ENCODE data around the gene RBP4.

RBP4 gene

DNA sequence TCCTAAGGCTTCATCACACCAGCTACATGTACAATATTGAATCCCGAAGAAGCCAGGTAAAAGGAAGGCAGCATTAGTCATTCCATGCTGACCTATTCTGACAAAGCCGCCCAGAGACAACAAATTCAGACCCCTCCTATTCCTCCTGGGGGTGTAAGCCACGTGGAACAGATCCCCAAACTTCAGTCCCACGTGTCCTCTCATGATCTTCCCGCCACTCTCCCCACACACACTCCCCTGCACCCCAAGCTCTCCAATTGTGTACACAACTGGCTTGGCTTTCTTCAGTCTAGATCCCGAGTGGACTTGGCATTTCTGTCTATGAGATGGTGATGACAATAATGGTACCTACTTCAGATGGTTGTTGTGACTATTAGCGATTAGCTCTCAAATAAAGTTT lies 19.9 kb upstream of the RBP4 start:
- H3K27ac ChIP-seq = no peak overlapping the region
- no peak for TF ChIP-seq ZFX (IDR thresholded peaks at IDR 0.05)
- TF ChIP-seq, protein P1, sequence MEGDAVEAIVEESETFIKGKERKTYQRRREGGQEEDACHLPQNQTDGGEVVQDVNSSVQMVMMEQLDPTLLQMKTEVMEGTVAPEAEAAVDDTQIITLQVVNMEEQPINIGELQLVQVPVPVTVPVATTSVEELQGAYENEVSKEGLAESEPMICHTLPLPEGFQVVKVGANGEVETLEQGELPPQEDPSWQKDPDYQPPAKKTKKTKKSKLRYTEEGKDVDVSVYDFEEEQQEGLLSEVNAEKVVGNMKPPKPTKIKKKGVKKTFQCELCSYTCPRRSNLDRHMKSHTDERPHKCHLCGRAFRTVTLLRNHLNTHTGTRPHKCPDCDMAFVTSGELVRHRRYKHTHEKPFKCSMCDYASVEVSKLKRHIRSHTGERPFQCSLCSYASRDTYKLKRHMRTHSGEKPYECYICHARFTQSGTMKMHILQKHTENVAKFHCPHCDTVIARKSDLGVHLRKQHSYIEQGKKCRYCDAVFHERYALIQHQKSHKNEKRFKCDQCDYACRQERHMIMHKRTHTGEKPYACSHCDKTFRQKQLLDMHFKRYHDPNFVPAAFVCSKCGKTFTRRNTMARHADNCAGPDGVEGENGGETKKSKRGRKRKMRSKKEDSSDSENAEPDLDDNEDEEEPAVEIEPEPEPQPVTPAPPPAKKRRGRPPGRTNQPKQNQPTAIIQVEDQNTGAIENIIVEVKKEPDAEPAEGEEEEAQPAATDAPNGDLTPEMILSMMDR (conservative IDR thresholded peaks at IDR 0.05) = no peak

DNA sequence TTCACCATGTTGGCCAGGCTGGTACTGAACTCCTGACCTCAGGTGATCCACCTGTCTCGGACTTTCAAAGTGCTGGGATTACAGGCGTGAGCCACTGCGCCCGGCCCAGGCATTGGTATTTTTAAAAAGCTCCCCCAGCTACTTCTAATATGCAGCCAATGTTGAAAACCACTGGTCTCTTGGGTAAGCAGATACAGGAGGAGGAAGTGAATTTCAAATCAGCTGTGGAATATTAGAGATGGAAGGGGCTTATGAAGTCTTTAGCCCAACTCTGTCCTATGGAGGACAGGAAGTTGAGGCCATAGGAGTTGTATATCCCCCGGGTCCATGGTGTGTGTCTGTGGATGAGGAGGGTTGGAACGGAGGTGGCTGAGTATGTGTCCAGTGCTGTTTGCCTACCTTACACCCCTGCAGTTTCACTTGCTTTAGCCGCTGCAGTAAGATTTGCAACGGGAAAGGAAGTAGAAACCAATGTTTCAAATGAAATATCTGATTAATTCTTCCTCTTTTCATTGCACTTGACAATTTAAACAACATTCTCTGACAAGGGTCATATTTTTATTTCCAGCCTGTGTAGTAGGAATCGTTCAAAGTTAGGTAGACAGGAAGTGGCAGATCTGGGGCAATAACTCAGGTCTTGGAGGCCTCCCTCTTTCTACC lies 14.7 kb upstream of the RBP4 start:
- no peak overlapping the region for H3K27ac ChIP-seq
- no peak for TF ChIP-seq ZFX (IDR thresholded peaks at IDR 0.05)
- TF ChIP-seq, protein P1 (conservative IDR thresholded peaks at IDR 0.05) = no peak

DNA sequence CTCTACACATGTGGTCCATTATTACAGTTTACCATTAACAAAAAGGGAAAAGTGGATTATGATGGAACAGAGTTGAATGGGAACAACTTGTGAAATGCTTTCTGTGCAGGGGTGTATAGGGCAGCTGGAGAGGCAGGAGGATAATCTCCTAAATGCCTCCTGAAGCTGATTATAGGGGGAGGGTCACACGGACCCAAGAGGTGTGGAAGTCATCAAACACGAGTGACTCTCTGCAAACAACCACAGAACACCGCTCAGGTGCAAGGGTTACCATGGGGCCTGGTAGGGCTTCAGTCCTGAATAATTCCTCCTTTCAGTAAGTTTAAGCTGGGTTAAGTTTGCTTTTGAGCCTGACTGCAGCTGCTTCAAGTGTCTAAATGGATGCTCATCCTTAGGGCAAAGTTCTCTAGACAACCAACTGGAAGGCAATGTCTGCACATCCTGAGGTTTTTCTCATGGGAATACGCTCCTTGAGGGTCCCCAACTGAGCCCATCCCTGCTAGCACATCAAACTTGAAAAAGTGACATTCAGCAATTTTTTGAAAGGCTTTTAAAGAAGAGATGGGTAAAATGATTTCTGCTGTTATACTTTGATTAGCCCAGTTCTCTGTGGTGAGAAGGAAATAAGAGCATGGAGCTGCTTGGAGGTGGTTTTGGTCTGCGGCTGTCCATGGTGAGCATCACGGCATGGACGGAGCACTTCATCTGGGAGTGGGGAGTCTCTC lies 13.2 kb upstream of the RBP4 start:
- no peak overlapping the region for H3K27ac ChIP-seq

DNA sequence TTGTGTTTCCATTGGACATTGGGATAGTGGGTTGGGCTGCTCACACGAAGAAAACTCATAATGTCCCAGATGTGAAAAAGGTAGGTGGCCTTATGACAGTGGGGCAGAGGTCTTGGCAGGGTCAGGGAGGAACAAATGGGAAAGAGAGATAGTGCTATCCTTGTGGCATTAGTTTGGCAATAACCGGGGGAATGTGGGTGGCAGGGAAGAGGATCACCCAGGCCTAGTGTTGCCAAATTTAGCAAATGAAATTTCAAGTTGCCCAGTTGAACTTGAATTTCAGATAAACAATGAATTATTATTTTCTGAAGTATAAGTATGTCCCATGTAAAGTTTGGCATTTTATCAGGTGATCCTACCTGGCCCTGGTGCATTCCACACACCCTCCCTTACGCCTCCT lies 12.1 kb upstream of the RBP4 start:
- no peak overlapping the region for H3K27ac ChIP-seq
- TF ChIP-seq ZFX (IDR thresholded peaks at IDR 0.05) = no peak
- TF ChIP-seq, protein P1 (conservative IDR thresholded peaks at IDR 0.05) = no peak

More for the DNA sequence above, 13.2 kb upstream of the RBP4 start:
- TF ChIP-seq ZFX (IDR thresholded peaks at IDR 0.05) = no peak
- TF ChIP-seq, protein P1 (conservative IDR thresholded peaks at IDR 0.05) = no peak

DNA sequence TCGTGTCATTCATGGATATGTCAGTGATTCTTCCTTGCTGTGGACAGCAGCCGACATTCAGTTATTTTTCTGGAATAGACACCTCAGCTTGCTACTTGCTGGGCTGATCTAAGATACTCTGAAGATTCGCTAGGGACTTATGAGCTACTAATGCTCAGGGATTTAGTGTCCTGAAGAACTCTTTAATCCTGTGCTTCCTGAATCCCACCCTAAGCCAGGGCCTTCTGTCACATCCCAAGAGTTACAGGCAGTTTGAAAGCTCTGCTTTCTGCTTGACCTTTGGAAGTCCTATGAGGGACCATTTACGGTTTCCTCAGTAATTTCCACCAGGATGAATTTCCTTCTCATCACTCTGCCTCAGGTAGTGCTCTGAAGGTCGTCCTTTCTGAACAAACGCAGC lies 11.3 kb upstream of the RBP4 start, which contains the start of gene PDE6C:
Gene PDE6C (plus strand): TSS at position 227 of the 400 bp plus-strand sequence. CDS start 189 bp downstream, outside the sequence.
- TF ChIP-seq, protein P1 (conservative IDR thresholded peaks at IDR 0.05) = no peak
- TF ChIP-seq ZFX (IDR thresholded peaks at IDR 0.05) = no peak
- no peak within 1 kb of the TSS for H3K27ac ChIP-seq

DNA sequence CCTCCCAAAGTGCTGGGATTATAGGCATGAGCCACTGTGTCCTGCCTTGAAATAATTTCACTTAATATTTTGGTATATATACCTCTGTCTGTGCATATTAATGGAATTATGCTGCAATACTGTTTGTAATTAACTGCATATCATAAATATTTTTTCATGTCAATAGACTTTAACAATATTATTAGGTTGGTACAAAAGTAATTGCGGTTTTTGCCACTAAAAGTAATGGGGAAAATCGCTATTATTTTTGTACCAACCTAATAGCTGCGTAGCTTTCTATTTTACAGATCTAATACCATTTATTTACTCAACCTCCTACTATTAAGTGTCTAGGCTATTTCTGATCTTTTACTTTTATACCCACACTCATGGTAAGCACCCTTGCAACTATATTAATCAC lies 7.4 kb upstream of the RBP4 start:
- TF ChIP-seq, protein P1 (conservative IDR thresholded peaks at IDR 0.05) = no peak
- no peak for TF ChIP-seq ZFX (IDR thresholded peaks at IDR 0.05)
- no peak overlapping the region for H3K27ac ChIP-seq

DNA sequence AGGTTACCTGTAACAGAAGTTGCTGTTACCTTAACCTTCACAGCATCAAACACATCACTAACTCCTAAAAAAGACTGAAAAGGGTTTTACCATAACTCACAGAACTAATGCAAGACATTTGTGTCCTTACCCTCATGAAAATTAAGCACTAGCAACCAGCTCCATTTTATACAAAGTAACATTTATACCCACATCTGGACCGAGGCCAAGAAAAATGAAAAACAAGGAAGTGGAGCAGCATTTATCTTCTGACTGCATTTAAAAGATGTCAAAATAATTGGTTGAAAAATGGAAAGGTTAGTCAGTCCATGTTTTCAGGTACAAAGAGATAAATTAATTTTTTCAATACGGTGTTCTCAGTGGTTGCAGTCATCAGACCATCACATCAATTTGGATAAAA lies 3.1 kb upstream of the RBP4 start:
- H3K27ac ChIP-seq = no peak overlapping the region
- TF ChIP-seq ZFX (IDR thresholded peaks at IDR 0.05) = no peak
- TF ChIP-seq, protein P1 (conservative IDR thresholded peaks at IDR 0.05) = no peak
